ENCODE results near the gene ADNP.

DNA sequence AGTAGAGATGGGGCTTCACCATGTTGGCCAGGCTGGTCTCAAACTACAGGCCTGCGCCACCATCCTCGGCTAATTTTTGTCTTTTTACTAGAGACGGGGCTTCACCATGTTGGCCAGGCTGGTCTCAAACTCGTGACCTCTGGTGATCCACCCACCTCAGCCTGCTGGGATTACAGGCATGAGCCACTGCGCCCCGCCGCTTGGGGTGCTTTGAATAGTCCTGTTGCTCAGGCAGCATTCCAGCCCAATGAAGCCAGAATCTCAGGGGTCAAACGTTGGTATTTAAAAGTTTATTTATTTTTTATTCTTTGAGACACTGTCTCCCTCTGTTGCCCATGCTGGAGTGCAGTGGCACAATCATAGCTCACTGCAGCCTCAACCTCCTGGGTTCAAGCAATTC, 38.7 kb upstream of the ADNP start:
- TF ChIP-seq SUZ12 (IDR thresholded peaks at IDR 0.05; ENCODE audit: low read depth, low read length) (no peak), POLR2A (IDR thresholded peaks at IDR 0.05; ENCODE audit: insufficient read depth in 1 of 2, low read depth in 2 of 2, low read length in 2 of 2) (no peak)

Data from HepG2 (cell line).